Hematopoietic multipotent progenitor cell (in vitro differentiated cells): Measurements from ENCODE around the gene ATXN7L3. TPM values are rescaled to one million over a fixed set of nuclear protein-coding genes. Genes with fewer than 3 reads are reported as not detected.
"Not testable (repeated sequence)": the region's sequence is repeated elsewhere in the genome, so short reads cannot be mapped to it uniquely, and the experiment has no call there.

ENCODE experiments used
- DNase-seq, 3 donors: peaks; one replicate each; pipeline ENCODE4 v3.0.0-alpha.2; 2011 to 2015; ENCODE audit warnings: low read depth in 2 of 3, low spot score in 2 of 3
- total RNA-seq: library from RNA; depleted of rRNA; stranded (reverse); fragments of >200 nt; gene quantifications from one replicate; pipeline ENCODE4 v1.2.3, GENCODE V29; 2012

Gene ATXN7L3
- total RNA-seq, 1 donor = 34.2 TPM

GRCh38 chr17:44176671-44177501 is 22.8 kb downstream of the ATXN7L3 start:
- no peak for DNase-seq

- no peak for DNase-seq
Observed at GRCh38 chr17:44176257-44176656, 23.4 kb downstream of the ATXN7L3 start.

GRCh38 chr17:44174427-44174826 is 25.3 kb downstream of the ATXN7L3 start:
- no peak for DNase-seq

GRCh38 chr17:44171931-44172455 is 27.7 kb downstream of the ATXN7L3 start:
- DNase-seq = no peak

- DNase-seq = no peak
Observed at GRCh38 chr17:44170499-44171201, 29.0 kb downstream of the ATXN7L3 start, which contains the start of gene ASB16. Gene ASB16 (plus strand): TSS chr17:44170704. CDS start chr17:44170790, 86 bp downstream.

GRCh38 chr17:44170135-44170498 is 29.6 kb downstream of the ATXN7L3 start:
- no peak for DNase-seq

GRCh38 chr17:44167181-44167861 is 32.4 kb downstream of the ATXN7L3 start:
- DNase-seq = no peak

- DNase-seq = no peak
Observed at GRCh38 chr17:44164476-44164875, 35.2 kb downstream of the ATXN7L3 start.

- no peak for DNase-seq
Observed at GRCh38 chr17:44159519-44160210, 40.0 kb downstream of the ATXN7L3 start.

GRCh38 chr17:44155488-44155887 is 44.2 kb downstream of the ATXN7L3 start:
- no peak for DNase-seq

- DNase-seq = no peak
Observed at GRCh38 chr17:44152875-44153274, 46.8 kb downstream of the ATXN7L3 start.

- DNase-seq = no peak
Observed at GRCh38 chr17:44149750-44150329, 49.8 kb downstream of the ATXN7L3 start.

GRCh38 chr17:44149066-44149465 is 50.6 kb downstream of the ATXN7L3 start:
- DNase-seq = not testable (repeated sequence)

GRCh38 chr17:44147812-44148211 is 51.9 kb downstream of the ATXN7L3 start:
- DNase-seq = no peak

- DNase-seq = no peak
Observed at GRCh38 chr17:44146375-44147346, 53.0 kb downstream of the ATXN7L3 start.

GRCh38 chr17:44144966-44145739 is 54.5 kb downstream of the ATXN7L3 start:
- no peak for DNase-seq

- not testable (repeated sequence) for DNase-seq
Observed at GRCh38 chr17:44143921-44144320, 55.8 kb downstream of the ATXN7L3 start.
